ENCODE data around the gene LIN7A. TPM values are rescaled to one million over a fixed set of nuclear protein-coding genes. Genes with fewer than 3 reads are reported as not detected.
"Not testable (repeated sequence)": the region's sequence is repeated elsewhere in the genome, so short reads cannot be mapped to it uniquely, and the experiment has no call there.

The LIN7A gene
- total RNA-seq, 2 donors from 2014 or later = 0.21 to 0.22 TPM

DNA sequence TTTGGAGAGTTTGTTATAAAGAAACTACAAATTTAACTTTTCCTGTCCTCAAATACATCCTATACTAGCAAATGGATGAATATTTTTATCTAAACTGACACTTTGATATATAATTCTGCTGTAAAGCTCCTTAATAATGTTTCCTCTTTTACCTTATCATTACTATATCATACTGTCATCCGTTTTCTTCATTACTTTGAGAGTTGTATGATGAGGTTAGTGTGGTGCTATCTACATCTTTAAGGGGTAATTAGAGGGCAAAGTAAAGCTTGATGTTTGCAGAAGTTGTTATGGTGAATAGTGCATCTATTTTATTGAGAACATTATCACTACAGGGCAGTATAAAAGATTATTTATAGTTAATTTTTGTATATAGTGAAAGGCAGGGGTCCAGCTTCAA lies 36.1 kb downstream of the LIN7A start:
- no peaks in the 10 kb centered on the region for H3K9me3 ChIP-seq (ENCODE audit: control insufficient read depth, low read length, poor library complexity, severe bottlenecking)
- Mint-ChIP-seq H3K4me3 (no peak overlapping the region), H3K4me1 (no peaks in the 10 kb centered on the region), H3K27me3 (no peaks in the 10 kb centered on the region), H3K36me3 (ENCODE audit: low read depth) (no peaks in the 10 kb centered on the region), H3K27ac (no peak overlapping the region)
- DNase-seq (no peak), ATAC-seq (no peak)

DNA sequence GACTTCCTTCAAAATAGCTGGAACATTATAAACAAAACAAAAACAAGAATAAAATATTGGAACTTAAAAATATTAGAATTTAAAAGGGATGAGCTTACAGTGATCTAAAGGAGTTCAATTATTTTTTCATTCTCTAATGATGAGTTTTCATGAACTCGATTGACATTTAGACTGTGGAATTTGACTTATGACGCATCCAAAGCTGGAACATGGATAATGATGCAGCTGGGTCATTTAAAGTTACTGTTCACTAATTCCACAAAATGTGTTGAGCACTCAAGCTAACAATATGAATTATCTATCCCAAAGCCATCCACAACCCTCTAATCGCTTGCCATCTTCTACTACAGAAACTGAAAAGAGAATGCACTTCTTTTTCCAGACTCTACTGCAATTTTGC lies 42.5 kb downstream of the LIN7A start:
- no peaks in the 10 kb centered on the region for H3K9me3 ChIP-seq (ENCODE audit: control insufficient read depth, low read length, poor library complexity, severe bottlenecking)
- Mint-ChIP-seq H3K4me1 (no peaks in the 10 kb centered on the region), H3K27me3 (no peaks in the 10 kb centered on the region), H3K36me3 (ENCODE audit: low read depth) (no peaks in the 10 kb centered on the region), H3K27ac (no peak overlapping the region), H3K4me3 (no peak overlapping the region)
- no peak for ATAC-seq
- no peak for DNase-seq

DNA sequence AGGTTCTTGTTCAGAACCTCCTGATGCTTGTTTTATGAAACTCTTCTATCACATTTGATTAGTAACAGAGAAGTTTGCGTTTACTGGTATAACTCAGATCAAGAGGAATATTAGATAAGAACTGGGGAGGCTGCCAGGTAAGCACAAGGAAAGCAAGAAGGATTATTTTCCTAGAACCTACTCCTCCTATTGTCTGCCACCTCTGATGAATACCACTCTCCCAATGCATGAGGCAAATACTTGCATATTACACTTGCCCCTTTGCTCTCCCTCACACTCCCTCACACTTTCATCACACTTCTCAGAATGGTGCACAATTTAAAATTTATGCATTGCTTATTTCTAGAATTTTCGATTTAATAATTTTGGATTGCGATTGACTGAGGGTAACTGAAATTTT lies 43.6 kb downstream of the LIN7A start:
- no peak overlapping the region for H3K4me3 Mint-ChIP-seq
- H3K9me3 ChIP-seq (ENCODE audit: control insufficient read depth, low read length, poor library complexity, severe bottlenecking) = no peaks in the 10 kb centered on the region
- no peaks in the 10 kb centered on the region for H3K36me3 Mint-ChIP-seq (ENCODE audit: low read depth)
- ATAC-seq (no peak), DNase-seq (no peak)
- no peaks in the 10 kb centered on the region for H3K4me1 Mint-ChIP-seq
- no peak overlapping the region for H3K27ac Mint-ChIP-seq
- H3K27me3 Mint-ChIP-seq = no peaks in the 10 kb centered on the region

DNA sequence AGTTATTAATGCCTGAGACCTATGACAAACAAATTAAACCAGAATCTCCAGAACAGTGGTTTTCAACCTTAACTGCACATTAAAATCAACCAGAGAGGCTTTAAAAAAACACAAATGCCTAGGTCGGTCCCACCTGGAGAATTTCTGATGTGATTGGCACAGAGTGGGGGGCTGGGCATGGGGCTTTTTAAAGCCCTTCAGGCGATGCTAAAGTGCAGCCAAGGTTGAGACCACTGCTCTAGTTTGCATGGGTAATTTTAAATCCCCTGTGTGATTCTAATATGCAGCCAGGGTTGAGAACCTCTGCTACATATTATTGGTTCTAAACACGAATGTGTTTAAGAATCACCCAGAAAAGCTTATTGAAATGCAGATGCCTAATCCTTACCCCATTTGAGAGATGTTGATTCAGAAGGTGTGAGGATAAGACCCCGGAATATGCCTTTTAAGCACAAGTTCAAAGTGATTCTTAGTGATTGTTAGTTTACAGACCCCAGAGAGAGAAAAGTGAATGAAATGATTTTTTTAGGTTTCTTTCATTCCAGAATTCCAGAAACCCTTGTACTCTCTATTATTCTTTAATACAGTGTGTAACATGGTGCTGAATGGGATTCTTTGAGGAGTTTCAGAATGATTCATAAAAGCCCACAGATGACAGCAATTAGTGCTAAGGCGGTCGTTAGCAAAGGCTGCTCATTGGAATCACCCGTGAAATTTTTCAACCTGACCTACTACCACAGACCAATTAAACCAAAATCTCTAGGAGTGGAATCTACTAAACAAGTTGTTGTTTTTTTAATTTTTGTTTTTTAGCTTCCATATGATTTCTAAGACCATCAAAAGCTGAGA lies 44.9 kb downstream of the LIN7A start:
- no peak for DNase-seq
- H3K4me3 Mint-ChIP-seq = no peak overlapping the region
- H3K27ac Mint-ChIP-seq = no peak overlapping the region
- H3K4me1 Mint-ChIP-seq = no peaks in the 10 kb centered on the region
- no peaks in the 10 kb centered on the region for H3K27me3 Mint-ChIP-seq
- H3K9me3 ChIP-seq (ENCODE audit: control insufficient read depth, low read length, poor library complexity, severe bottlenecking) = no peaks in the 10 kb centered on the region
- no peaks in the 10 kb centered on the region for H3K36me3 Mint-ChIP-seq (ENCODE audit: low read depth)
- no peak for ATAC-seq

DNA sequence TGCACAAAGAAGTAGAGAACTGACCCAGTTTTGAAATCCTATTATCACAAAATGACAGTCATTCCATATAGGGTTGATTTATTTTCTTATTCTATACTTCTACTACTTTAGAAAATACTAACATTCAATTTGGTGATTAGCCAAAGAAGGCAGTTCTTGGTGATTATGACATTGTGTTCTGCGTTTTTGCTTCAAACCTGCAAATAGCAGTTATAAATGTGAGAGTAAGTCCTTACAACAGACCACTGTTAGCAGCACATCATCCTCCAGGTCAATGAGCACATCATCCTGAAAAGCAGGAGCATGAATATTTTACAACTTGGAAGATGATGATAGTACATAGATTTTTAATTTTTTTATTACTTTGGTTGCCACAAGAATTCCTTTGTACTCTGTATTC lies 53.1 kb downstream of the LIN7A start:
- H3K9me3 ChIP-seq (ENCODE audit: control insufficient read depth, low read length, poor library complexity, severe bottlenecking) = no peaks in the 10 kb centered on the region
- DNase-seq = no peak
- ATAC-seq = no peak
- no peaks in the 10 kb centered on the region for H3K27me3 Mint-ChIP-seq
- no peak overlapping the region for H3K27ac Mint-ChIP-seq
- no peaks in the 10 kb centered on the region for H3K36me3 Mint-ChIP-seq (ENCODE audit: low read depth)
- no peak overlapping the region for H3K4me3 Mint-ChIP-seq
- H3K4me1 Mint-ChIP-seq = no peaks in the 10 kb centered on the region

DNA sequence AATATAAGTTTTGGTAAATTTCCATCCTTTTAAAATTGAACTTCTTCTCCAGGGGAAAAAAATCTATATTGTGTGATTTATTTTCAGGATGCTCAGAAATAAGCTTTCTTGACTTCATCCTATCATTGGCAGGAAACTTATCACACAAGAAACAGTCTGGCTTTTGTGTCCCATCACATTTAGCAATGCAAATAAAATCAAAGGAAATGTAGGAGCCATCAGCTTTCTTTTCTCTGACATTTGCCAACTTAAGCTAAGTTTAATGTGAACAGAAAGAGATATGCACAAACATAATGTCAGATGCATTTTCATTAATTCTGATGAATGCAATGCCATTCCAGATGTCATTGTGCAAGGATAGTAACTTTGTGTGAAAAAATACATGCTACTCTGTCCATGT lies 56.6 kb downstream of the LIN7A start:
- H3K4me3 Mint-ChIP-seq = no peak overlapping the region
- no peaks in the 10 kb centered on the region for H3K9me3 ChIP-seq (ENCODE audit: control insufficient read depth, low read length, poor library complexity, severe bottlenecking)
- H3K4me1 Mint-ChIP-seq = no peaks in the 10 kb centered on the region
- no peaks in the 10 kb centered on the region for H3K36me3 Mint-ChIP-seq (ENCODE audit: low read depth)
- DNase-seq (no peak), ATAC-seq (no peak)
- H3K27ac Mint-ChIP-seq = no peak overlapping the region
- H3K27me3 Mint-ChIP-seq = no peaks in the 10 kb centered on the region

DNA sequence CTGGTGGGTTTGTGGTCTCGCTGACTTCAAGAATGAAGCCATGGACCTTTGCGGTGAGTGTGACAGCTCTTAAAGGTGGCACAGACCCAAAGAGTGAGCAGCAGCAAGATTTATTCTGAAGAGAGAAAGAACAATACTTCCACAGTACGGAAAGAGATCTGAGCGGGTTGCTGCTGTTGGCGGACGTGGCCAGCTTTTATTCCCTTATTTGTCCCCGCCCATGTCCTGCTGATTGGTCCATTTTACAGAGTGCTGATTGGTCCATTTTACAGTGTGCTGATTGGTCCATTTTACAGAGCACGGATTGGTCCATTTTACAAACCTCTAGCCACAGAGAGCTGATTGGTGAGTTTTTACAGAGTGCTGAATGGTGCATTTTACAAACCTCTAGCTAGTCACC lies 59.3 kb downstream of the LIN7A start:
- H3K9me3 ChIP-seq (ENCODE audit: control insufficient read depth, low read length, poor library complexity, severe bottlenecking); H3K27ac Mint-ChIP-seq; H3K4me3 Mint-ChIP-seq; H3K4me1 Mint-ChIP-seq; H3K36me3 Mint-ChIP-seq (ENCODE audit: low read depth); H3K27me3 Mint-ChIP-seq; DNase-seq; ATAC-seq: not testable (repeated sequence)

DNA sequence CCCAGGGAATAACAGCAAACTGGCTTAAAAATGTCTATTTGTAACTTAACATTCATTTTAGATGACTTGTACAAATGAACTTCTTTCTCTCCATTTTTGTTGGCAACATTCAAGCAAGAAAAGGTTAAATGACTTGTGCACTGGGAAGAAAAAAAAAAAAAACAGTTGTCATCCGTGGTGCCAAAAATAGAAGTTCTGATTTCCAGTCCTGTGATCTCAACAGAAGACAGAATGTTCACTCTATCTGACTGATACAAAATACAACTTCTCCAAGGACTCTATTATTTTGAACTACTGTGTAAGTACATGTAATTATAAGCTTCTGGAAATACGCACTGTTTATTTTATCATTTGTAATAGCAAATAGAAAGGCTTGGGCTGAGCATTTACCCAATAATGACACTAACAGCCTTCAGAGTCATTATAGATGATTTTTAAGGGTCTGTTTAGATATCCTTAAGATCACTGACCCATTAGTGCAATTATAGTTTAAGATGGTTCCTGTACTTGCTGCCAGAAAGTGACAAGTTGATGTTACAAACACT lies 59.9 kb downstream of the LIN7A start:
- no peak overlapping the region for H3K4me3 Mint-ChIP-seq
- no peak for ATAC-seq

DNA sequence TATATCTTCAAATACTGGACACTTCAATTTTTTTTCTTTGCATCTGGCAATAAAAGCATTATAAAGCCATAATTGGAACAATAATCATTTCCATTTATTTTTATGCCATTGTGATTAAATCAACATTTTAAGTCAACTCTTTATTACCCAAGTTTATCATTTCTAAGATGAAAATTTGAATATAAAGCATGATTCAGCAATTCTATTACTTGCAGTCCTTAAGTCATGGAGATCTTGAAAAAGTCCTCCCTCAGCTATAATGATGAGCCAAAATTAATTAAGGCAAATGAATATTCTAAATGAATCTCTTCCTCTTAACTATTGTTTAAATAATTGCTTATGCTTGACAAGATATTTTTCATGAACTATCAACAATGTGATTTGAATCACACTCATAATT lies 65.7 kb downstream of the LIN7A start:
- H3K27ac Mint-ChIP-seq = no peak overlapping the region
- DNase-seq = no peak
- H3K9me3 ChIP-seq (ENCODE audit: control insufficient read depth, low read length, poor library complexity, severe bottlenecking) = no peaks in the 10 kb centered on the region
- ATAC-seq = no peak
- H3K4me3 Mint-ChIP-seq = no peak overlapping the region
- H3K4me1 Mint-ChIP-seq = no peaks in the 10 kb centered on the region
- no peaks in the 10 kb centered on the region for H3K27me3 Mint-ChIP-seq
- H3K36me3 Mint-ChIP-seq (ENCODE audit: low read depth) = no peaks in the 10 kb centered on the region

More for the DNA sequence above, 59.9 kb downstream of the LIN7A start:
- DNase-seq = no peak
- no peaks in the 10 kb centered on the region for H3K9me3 ChIP-seq (ENCODE audit: control insufficient read depth, low read length, poor library complexity, severe bottlenecking)
- no peaks in the 10 kb centered on the region for H3K4me1 Mint-ChIP-seq
- no peaks in the 10 kb centered on the region for H3K36me3 Mint-ChIP-seq (ENCODE audit: low read depth)
- no peak overlapping the region for H3K27ac Mint-ChIP-seq
- no peaks in the 10 kb centered on the region for H3K27me3 Mint-ChIP-seq

DNA sequence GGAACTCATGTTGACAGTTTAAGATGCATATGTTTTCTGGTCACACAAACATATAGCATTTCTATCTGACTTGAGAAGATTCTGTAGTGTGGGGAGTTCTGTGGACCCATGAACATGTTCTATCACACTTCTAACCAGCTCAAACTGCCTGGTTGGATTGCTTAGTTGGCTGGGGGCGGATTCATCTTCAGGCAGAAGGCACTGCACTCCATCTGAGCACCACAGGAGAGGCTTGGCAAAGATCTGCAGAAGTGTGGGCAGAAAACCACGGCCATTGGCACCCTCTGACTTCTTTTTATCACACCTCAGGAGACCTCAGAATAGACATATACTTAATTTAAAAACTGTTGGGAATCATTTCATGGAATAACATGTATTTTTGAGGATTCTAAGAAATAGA lies 68.5 kb downstream of the LIN7A start:
- DNase-seq = no peak
- H3K4me1 Mint-ChIP-seq = no peaks in the 10 kb centered on the region
- H3K27me3 Mint-ChIP-seq = no peaks in the 10 kb centered on the region
- ATAC-seq = no peak
- no peaks in the 10 kb centered on the region for H3K36me3 Mint-ChIP-seq (ENCODE audit: low read depth)
- no peak overlapping the region for H3K27ac Mint-ChIP-seq
- H3K4me3 Mint-ChIP-seq = no peak overlapping the region
- no peaks in the 10 kb centered on the region for H3K9me3 ChIP-seq (ENCODE audit: control insufficient read depth, low read length, poor library complexity, severe bottlenecking)

DNA sequence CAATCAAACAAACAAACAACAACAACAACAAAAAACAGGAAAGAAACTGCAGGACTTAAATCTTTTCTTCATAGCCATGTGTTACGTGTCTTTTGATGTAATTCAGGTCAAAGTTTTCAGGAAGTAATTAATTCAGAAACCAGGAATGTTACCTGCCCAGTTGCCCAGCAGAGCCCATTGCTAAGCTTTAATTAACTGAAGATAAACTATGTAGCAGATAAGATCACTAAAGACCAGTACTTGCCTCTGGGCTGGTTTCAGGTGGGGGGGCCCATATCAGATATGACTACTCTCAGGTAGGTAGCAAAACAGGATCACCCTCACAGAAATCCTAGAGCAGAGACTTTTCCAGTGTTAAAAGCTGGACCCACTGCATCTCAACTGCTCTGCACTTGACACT lies 69.2 kb downstream of the LIN7A start:
- no peak overlapping the region for H3K27ac Mint-ChIP-seq
- no peaks in the 10 kb centered on the region for H3K27me3 Mint-ChIP-seq
- no peaks in the 10 kb centered on the region for H3K4me1 Mint-ChIP-seq
- no peak overlapping the region for H3K4me3 Mint-ChIP-seq
- no peak for ATAC-seq
- DNase-seq = no peak
- no peaks in the 10 kb centered on the region for H3K9me3 ChIP-seq (ENCODE audit: control insufficient read depth, low read length, poor library complexity, severe bottlenecking)
- H3K36me3 Mint-ChIP-seq (ENCODE audit: low read depth) = no peaks in the 10 kb centered on the region

DNA sequence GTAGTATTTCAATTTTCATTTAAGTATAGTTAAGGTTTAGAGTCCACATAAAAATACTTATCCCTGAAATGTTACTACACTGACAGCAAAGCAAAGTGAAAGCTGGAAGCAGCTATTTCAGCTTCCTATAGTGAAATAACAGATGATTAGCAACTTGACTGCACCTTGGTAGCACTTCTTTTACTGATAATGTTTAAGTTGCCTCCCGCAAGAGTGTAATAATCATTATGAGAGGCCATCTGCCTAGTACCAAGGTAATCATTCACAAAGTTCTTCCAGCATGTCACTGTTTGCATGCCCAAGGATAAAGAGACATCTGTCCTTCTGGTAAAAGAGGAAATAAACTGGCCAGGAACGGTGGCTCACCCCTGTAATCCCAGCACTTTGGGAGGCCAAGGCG lies 69.8 kb downstream of the LIN7A start:
- ATAC-seq = no peak
- no peaks in the 10 kb centered on the region for H3K9me3 ChIP-seq (ENCODE audit: control insufficient read depth, low read length, poor library complexity, severe bottlenecking)
- no peaks in the 10 kb centered on the region for H3K4me1 Mint-ChIP-seq
- H3K27ac Mint-ChIP-seq = no peak overlapping the region
- H3K36me3 Mint-ChIP-seq (ENCODE audit: low read depth) = no peaks in the 10 kb centered on the region
- H3K4me3 Mint-ChIP-seq = no peak overlapping the region
- DNase-seq = no peak
- H3K27me3 Mint-ChIP-seq = no peaks in the 10 kb centered on the region

DNA sequence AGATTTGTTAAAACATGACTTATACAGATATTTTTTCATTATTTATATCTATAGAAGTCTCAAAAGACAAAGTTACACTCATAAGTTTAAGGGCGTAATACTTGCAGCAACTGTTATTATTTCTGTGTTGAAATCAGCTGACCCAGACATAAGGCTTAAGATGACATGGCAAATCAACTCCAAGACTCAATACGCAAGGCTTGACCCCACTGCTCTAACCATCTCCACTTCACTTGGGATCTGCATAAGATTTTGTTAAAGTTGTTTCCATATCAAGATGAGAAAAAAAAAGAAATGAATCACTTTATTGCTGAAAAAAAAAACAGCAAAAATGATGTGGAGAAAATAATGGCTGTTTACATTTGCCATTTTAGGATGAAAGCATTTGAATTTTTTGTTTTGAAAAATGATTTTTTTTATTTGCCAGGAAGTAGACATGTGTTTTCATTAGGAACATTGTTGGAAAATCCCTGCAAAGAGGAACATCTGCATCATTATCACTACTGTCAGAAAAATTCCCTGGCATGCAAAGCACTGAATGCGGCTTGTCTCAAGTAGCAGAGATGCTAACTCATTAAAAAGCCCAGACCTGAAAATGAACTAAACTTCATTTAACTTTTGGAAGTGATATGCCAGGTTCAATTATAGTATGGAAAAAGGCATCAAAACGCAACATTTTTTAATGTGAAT lies 73.5 kb downstream of the LIN7A start:
- Mint-ChIP-seq H3K36me3 (ENCODE audit: low read depth) (no peaks in the 10 kb centered on the region), H3K27ac (no peak overlapping the region), H3K27me3 (no peaks in the 10 kb centered on the region), H3K4me1 (no peaks in the 10 kb centered on the region), H3K4me3 (no peak overlapping the region)
- DNase-seq (no peak), ATAC-seq (no peak)
- H3K9me3 ChIP-seq (ENCODE audit: control insufficient read depth, low read length, poor library complexity, severe bottlenecking) = no peaks in the 10 kb centered on the region

DNA sequence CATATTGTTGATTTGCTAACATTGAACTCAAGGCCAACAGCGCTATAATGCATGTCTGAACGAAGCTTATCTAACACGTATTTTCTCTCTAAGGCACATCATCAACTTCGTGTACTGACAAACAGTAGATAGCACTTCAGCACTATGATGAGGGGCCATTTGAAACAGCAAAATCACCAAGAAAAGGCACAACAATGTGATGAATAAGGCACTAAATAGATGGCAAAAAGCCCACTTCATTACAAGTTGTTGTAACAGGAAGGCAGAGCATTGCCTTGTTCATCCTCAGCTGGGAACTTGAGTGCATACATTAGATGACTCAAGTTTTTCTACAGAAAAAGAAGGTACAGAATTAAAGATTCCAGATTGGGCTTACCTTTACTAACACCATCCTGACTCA lies 75.2 kb downstream of the LIN7A start:
- Mint-ChIP-seq H3K36me3 (ENCODE audit: low read depth) (no peaks in the 10 kb centered on the region), H3K4me1 (no peaks in the 10 kb centered on the region), H3K4me3 (no peak overlapping the region), H3K27me3 (no peaks in the 10 kb centered on the region), H3K27ac (no peak overlapping the region)
- ATAC-seq (no peak), DNase-seq (no peak)
- H3K9me3 ChIP-seq (ENCODE audit: control insufficient read depth, low read length, poor library complexity, severe bottlenecking) = no peaks in the 10 kb centered on the region
